22Rv1 (cell line): ENCODE measurements around the gene ZACN.

ENCODE experiments used
- ZFX ChIP-seq: fragments of 450-650 bp; IDR thresholded peaks from 2 replicates; pipeline ENCODE4 v1.6.1; 2017; ENCODE audit warnings: antibody characterized with exemption, borderline replicate concordance
- TF ChIP-seq, protein P1 (sequence below): fragments of 450-650 bp; IDR thresholded peaks from 2 replicates; pipeline ENCODE4 v1.5.1; 2017; ENCODE audit warnings: mild to moderate bottlenecking

DNA sequence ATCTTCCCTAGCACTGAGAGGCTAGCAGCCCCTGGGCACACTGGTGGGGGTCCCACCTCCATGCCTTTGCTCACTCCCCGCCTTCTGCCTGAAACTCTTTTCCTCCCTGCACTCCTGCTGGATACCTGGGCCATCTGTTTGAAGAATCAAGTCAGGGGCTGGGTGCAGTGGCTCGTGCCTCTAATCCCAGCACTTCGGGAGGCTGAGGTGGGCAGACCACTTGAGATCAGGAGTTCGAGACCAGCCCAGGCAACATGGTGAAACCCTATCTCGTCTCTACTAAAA lies 46.4 kb downstream of the ZACN start:
- TF ChIP-seq, protein P1, sequence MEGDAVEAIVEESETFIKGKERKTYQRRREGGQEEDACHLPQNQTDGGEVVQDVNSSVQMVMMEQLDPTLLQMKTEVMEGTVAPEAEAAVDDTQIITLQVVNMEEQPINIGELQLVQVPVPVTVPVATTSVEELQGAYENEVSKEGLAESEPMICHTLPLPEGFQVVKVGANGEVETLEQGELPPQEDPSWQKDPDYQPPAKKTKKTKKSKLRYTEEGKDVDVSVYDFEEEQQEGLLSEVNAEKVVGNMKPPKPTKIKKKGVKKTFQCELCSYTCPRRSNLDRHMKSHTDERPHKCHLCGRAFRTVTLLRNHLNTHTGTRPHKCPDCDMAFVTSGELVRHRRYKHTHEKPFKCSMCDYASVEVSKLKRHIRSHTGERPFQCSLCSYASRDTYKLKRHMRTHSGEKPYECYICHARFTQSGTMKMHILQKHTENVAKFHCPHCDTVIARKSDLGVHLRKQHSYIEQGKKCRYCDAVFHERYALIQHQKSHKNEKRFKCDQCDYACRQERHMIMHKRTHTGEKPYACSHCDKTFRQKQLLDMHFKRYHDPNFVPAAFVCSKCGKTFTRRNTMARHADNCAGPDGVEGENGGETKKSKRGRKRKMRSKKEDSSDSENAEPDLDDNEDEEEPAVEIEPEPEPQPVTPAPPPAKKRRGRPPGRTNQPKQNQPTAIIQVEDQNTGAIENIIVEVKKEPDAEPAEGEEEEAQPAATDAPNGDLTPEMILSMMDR, result no peak
- TF ChIP-seq ZFX, result no peak
